ENCODE data around the gene KCTD7. TPM values are rescaled to one million over a fixed set of nuclear protein-coding genes. Genes with fewer than 3 reads are reported as not detected.

KCTD7 gene
- total and polyA plus RNA-seq, 10 of the 15 experiments (the other 5 are each of a cell fraction or from before 2014, with no cell fraction given) = 1.6 to 18.0 (median 9.4) TPM

DNA sequence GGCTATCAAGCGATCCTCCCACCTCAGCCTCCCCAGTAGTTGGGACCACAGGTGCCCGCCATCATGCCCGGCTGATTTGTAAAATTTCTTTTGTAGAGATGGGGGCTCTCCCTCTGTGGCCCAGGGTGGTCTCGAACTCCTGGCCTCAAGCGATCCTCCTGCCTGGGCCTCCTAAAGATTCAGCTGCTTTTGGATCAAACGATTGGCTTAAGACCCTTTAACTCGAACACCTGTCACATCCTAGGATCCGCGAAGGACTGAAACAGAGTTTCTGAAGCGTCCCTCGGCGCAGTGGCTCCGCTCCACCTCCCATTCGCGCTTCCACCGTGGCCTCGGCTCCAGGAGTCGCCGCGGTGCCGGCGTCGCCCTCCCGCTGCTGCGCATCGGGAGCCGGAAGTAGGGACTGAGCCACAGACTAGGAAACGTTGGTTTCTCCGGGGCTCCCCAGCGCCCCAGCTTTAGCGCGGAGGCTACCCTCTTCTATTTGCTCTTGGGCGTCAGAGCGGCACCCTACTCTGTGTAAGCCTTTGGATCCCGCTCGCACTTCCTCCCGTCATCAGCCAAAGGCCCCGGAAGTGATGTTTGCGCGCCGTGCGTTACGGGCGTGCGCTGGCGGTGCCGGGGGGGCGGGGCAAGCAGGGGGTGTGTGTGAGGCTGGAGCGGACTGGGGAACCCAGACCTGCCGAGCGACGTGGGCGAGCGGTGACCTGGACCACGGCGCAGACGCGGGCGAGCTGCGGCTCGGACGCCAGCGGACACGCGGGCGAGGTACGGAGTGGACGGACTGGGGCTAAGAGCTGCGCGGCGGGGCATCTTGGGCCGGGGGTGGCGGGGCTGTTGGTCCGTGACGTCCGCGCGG, 53.0 kb downstream of the KCTD7 start (continued):
- no peak for TF ChIP-seq FOS (IDR thresholded peaks at IDR 0.05; ENCODE audit: borderline replicate concordance, extremely low read depth, insufficient read length)
- no peak for TF ChIP-seq SMC3 (IDR thresholded peaks at IDR 0.05; ENCODE audit: borderline replicate concordance, low read length)
- TF ChIP-seq IKZF1 (conservative IDR thresholded peaks at IDR 0.05) = no peak; the same call in 1 of the 2 replicates
- TF ChIP-seq ZBTB4 (CRISPR knock-in tag; IDR thresholded peaks at IDR 0.05) = no peak
- no peak for TF ChIP-seq RELA (IDR thresholded peaks at IDR 0.05; ENCODE audit: borderline replicate concordance, partially characterized antibody)
- peak; percentile 31; the same call in 1 of the 2 replicates for TF ChIP-seq MXI1 (IDR thresholded peaks at IDR 0.05; ENCODE audit: low read depth, low read length)
- peak; percentile 71 to 80; a peak in 2 of 3 replicates for TF ChIP-seq EGR1 (IDR thresholded peaks at IDR 0.05; ENCODE audit: borderline replicate concordance in 1 of 2, low read depth in 2 of 2, low read length in 2 of 2)
- TF ChIP-seq JUNB (IDR thresholded peaks at IDR 0.05) = no peak
- TF ChIP-seq IKZF2 (IDR thresholded peaks at IDR 0.05) = no peak; a peak in 1 of 4 replicates
- TF ChIP-seq, protein P1, sequence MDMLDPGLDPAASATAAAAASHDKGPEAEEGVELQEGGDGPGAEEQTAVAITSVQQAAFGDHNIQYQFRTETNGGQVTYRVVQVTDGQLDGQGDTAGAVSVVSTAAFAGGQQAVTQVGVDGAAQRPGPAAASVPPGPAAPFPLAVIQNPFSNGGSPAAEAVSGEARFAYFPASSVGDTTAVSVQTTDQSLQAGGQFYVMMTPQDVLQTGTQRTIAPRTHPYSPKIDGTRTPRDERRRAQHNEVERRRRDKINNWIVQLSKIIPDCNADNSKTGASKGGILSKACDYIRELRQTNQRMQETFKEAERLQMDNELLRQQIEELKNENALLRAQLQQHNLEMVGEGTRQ (IDR thresholded peaks at IDR 0.05; ENCODE audit: borderline replicate concordance, low read depth, low read length) = no peak
- no peak for TF ChIP-seq E2F4 (IDR thresholded peaks at IDR 0.05; ENCODE audit: low read depth, low read length)
- no peak for TF ChIP-seq CBX3 (IDR thresholded peaks at IDR 0.05; ENCODE audit: borderline replicate concordance, low read depth)
- peak; percentile 54; the same call in 1 of the 2 replicates for TF ChIP-seq ZNF217 (IDR thresholded peaks at IDR 0.05)
- TF ChIP-seq EP300 (IDR thresholded peaks at IDR 0.05; ENCODE audit: borderline replicate concordance in 1 of 2, control insufficient read depth in 1 of 2, low read depth in 2 of 2, low read length in 2 of 2) = no peak
- no peak for TF ChIP-seq SREBF2 (IDR thresholded peaks at IDR 0.05; ENCODE audit: low read length)
- no peak for TF ChIP-seq SUPT20H (IDR thresholded peaks at IDR 0.05; ENCODE audit: borderline replicate concordance, control insufficient read depth, low read depth, low read length)
- TF ChIP-seq POLR2A (IDR thresholded peaks at IDR 0.05; ENCODE audit: low read depth, low read length) = peak; percentile 92
- TF ChIP-seq, protein P2, sequence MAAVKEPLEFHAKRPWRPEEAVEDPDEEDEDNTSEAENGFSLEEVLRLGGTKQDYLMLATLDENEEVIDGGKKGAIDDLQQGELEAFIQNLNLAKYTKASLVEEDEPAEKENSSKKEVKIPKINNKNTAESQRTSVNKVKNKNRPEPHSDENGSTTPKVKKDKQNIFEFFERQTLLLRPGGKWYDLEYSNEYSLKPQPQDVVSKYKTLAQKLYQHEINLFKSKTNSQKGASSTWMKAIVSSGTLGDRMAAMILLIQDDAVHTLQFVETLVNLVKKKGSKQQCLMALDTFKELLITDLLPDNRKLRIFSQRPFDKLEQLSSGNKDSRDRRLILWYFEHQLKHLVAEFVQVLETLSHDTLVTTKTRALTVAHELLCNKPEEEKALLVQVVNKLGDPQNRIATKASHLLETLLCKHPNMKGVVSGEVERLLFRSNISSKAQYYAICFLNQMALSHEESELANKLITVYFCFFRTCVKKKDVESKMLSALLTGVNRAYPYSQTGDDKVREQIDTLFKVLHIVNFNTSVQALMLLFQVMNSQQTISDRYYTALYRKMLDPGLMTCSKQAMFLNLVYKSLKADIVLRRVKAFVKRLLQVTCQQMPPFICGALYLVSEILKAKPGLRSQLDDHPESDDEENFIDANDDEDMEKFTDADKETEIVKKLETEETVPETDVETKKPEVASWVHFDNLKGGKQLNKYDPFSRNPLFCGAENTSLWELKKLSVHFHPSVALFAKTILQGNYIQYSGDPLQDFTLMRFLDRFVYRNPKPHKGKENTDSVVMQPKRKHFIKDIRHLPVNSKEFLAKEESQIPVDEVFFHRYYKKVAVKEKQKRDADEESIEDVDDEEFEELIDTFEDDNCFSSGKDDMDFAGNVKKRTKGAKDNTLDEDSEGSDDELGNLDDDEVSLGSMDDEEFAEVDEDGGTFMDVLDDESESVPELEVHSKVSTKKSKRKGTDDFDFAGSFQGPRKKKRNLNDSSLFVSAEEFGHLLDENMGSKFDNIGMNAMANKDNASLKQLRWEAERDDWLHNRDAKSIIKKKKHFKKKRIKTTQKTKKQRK (IDR thresholded peaks at IDR 0.05; ENCODE audit: low read depth, low read length) = no peak
